HG03378 (cell line): ENCODE data around the gene ALS2CL.
"Not testable (repeated sequence)": the region's sequence is repeated elsewhere in the genome, so short reads cannot be mapped to it uniquely, and the experiment has no call there.

Experiments
- ATAC-seq: cut with Tn5 transposase; IDR thresholded peaks from one replicate; pipeline ENCODE4 v1.9.1; 2021; ENCODE audit warnings: mild to moderate bottlenecking, moderate library complexity; ENCODE audit not compliant: unreplicated experiment

Gene ALS2CL, protein sequence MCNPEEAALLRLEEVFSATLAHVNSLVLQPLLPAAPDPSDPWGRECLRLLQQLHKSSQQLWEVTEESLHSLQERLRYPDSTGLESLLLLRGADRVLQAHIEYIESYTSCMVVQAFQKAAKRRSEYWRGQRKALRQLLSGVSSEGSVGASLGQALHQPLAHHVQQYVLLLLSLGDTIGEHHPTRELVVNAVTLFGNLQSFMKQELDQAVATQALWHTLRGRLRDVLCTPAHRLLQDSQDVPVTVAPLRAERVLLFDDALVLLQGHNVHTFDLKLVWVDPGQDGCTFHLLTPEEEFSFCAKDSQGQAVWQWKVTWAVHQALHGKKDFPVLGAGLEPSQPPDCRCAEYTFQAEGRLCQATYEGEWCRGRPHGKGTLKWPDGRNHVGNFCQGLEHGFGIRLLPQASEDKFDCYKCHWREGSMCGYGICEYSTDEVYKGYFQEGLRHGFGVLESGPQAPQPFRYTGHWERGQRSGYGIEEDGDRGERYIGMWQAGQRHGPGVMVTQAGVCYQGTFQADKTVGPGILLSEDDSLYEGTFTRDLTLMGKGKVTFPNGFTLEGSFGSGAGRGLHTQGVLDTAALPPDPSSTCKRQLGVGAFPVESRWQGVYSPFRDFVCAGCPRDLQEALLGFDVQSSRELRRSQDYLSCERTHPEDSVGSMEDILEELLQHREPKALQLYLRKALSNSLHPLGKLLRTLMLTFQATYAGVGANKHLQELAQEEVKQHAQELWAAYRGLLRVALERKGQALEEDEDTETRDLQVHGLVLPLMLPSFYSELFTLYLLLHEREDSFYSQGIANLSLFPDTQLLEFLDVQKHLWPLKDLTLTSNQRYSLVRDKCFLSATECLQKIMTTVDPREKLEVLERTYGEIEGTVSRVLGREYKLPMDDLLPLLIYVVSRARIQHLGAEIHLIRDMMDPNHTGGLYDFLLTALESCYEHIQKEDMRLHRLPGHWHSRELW

DNA sequence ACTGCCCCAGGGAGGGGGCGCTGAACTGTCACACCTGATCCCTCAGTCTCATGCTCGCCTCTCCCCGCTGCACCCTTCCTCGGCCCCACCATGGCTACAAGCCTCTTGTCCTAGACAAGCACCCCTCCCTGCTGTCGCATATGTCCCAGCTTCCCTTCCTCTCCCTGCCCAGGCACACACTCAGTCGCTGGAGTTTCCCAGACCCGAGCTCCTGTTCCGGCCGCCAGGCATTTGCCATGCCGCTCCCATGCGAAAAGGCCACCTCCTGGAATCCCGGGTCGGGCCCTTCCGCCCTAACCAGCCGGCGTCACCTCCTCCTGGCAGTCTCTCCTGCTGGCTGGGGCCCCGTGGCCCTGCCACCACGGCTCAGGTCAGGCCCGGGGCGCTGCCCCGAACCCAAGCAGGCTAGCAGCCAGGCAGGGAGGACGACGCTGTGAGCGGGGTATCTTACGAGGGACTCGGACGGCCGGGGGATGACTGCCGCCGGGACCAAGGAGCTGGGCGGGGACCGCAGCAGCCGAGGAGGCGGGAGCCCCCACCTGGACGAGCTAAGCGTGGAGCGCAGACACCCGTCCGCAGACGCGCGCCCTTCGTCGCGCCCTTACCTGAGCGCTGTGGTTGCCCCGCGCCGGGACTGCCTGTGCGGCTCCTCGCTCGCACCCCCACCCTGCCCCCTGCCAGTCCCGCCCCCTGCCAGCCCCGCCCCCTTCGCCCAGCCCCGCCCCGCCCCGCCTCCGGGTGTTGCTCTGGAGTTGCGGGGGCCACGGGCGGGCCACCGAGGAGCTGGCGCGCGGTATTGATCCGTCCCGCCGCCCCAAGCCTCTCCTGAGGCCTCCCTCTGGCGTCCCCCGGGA, at the start of gene ALS2CL:
Gene ALS2CL, minus strand, starts transcription at position 642 of the 854 bp plus-strand sequence. CDS start 4,239 bp downstream, outside the sequence.
- no peak for ATAC-seq

DNA sequence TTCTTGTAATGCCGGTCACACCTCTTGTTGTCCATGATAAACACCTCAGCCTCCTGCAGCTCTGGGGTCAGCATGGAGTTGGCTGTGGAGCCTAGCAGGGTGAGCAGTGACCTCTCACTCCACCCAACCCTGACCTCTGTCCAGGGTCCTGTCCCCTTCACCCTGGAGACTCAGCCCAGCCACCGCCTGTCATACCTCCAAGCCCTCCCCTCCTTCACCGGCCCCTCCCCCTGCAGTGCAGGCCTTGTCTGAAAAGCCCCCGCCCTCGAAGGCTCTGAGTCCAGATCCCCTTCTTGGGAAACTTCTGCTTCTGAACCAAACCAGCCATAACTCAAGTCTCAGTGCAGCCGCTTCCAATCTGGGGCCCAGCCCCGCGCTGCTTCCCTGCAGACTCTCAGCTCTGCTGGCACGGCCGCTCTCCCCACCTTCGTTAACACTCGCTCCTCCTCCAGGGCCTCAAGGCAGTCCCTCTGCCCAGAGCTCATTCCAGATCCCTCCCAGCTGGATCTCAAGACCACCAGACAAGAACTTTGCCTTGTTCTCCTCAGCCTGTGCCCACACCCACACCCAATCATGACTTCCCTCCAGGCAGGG, 49.6 kb upstream of the ALS2CL start:
- no peak for ATAC-seq

DNA sequence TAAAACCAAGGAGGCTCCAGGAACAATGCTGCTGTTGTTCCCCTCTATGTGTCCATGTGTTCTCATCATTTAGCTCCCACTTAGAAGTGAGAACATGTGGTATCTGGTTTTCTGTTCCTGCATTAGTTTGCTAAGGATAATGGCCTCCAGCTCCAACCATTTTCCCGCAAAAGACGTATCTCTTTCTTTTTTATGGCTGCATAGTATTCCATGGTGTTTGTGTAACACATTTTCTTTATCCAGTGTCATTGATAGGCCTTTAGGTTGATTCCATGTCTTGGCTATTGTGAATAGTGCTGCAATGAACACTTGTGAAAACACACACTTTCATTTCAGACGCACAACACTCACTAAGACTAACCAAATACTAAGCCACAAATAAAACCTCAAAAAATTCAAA, 46.1 kb upstream of the ALS2CL start:
- ATAC-seq: not testable (repeated sequence)

DNA sequence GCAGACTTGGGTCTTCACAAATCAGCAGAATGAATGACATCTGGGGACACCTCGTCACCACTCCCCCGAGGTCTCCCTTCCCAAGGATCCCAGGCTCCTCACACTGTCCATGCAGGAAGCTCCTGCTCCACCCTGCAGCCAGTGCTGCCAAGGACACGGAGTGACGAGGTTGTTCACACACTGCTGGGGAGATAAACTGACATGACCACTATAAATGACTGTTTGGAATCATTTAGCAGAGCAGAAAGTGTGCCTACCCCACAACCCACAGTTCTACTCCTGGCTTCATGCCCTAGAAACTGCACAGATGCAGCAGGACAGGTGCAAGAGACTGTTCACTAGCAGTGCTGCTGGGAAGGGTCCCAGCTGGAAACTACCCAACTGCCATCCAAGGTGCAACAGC, 43.9 kb upstream of the ALS2CL start:
- no peak for ATAC-seq

DNA sequence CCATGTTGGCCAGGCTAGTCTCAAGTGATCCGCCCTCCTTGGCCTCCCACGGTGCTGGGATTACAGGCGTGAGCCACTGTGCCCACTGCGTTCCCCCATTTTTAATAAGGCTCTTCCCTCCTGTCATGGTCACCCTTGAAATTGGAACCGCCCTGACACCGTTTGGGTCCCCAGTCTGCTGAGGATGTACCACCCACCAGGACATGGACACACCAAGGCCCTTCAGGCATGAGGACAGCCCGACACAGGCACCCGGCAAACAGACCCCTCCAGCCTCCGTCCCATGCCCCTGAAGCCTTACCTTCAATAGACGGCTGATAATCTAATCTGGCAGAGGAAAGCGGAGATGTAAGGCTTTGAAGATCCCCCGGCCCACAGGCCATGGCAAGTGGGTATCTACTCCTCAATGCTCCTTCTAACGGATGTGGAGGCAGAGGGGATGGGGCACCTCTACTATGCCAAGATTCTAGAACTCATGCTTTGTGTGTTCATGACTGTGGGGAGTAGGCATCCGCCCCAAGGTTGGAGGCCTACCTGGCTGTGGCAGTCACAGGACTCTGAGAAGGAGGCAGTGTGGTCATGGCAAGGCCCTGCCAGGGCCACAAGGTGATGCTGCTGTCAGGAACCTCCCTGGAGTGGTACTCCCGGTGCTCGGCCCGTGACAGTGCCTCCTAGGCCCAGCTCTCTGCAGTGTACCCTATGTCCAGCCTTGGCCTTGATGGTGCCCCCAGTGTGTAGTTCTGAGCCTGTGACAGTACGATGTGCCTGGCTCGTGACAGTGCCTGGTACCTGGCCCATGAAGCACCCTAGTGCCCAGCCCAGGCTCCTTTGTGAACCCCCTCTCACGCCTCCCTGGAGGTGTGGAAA, 42.8 kb upstream of the ALS2CL start:
- ATAC-seq: no peak

DNA sequence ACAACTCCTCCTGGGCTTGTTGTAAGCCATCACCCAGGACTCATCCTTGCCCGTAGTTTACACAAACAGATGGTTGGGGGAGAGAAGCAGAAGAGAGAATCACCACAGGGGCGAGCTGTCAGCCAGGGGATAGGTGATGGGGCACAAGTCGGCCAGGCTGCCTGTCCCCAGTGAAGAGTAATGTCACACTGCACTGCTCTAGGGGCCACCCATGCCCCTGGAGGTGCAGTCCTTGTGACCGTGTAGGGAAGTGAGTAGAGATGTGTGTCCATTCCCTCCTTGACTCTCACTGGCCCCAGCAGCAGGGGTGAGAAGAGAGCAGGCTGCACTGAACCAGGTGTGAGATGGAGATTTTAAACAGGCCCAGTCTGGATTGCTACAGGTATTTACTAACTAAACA, 41.3 kb upstream of the ALS2CL start:
- no peak for ATAC-seq

DNA sequence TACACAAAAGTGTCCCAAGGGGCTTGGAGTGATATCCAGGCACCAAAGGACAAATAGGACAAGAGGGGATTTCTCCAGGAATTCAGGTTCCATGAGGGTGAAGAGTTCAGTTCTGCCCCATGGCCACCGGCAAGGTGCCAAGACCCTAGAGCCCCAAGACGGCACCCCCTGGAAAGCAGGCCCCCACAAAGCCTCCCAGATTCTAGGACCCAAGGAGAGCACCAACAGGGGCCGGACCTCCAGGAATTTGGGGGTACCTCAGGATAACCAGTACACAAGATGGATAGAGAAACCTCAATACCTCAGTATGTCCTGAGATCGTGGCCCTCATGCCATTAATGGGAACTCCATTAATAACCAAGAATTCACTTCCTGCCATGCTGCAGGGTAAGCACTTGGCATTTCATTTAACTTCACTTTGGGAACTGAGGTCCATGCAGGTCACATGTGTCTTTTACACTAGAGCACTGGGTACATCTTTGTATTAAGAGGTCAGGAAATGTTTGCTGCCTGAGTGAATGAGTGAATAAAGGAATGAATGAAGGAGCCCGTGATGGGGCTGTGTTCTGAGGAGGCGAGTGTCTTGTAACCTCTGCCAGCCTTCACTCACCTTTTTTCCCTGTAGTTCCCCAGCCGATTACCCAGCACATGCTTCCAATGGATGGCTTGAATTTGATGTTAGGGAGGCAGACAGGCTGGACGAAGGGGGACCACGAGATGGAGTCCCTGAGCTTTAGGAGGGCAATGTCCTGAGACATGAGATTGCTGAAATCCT, 39.7 kb upstream of the ALS2CL start:
- no peak for ATAC-seq

DNA sequence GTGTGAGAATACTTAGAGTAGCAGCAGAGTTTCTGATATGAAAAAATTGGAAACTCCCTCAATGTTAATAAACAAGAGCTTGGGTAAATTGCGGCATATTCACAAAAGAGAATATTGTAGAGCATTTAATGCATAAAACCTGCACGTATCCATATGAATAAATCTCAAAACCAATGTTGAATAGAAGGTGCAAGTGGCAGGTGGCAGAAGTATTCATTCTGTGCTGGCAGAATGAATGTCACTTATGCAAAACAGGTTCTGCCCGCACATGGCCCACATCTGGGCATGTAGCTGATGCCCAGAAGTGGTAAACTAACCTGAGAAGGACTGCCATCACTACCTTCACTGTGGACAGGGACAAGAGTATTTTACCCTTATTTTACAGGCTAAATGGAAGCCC, 38.3 kb upstream of the ALS2CL start:
- no peak for ATAC-seq

DNA sequence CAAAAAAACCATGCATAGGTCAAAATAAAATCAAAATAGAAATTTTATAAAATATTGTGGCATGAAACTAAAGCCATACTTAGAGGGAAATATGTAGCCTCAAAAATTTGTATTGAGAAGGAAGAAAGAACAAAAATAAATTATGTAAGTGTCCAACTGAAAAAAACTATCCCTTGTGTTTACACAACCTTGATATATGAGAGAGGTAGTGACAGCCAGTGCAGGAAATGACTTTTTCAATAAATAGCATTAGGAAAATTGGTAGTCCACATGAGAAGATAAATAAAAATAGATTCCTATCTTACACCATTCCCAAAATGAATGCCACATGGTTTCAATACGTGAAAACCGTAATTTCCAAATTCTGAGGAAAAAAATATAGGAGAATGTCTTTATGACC, 37.3 kb upstream of the ALS2CL start:
- ATAC-seq: no peak

DNA sequence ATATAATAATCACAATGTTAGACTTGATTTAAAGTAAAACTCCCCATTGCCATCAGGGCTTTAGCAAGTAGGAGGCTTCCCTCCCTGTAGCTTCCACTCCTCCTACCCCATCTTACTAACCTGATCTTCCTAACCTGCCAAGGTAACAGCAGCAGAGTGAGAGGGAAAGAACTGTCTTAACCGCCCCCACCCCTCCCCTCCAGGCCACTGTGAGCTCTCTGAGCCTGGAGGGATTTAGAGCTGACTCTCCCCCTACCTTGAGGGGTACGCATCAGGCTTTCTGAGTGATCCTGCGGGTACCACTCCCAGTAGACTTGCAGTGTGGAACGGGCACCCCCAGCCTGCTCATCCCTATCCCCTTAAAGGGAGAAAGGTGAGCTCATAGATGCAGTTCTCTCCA, 35.6 kb upstream of the ALS2CL start:
- ATAC-seq: no peak

DNA sequence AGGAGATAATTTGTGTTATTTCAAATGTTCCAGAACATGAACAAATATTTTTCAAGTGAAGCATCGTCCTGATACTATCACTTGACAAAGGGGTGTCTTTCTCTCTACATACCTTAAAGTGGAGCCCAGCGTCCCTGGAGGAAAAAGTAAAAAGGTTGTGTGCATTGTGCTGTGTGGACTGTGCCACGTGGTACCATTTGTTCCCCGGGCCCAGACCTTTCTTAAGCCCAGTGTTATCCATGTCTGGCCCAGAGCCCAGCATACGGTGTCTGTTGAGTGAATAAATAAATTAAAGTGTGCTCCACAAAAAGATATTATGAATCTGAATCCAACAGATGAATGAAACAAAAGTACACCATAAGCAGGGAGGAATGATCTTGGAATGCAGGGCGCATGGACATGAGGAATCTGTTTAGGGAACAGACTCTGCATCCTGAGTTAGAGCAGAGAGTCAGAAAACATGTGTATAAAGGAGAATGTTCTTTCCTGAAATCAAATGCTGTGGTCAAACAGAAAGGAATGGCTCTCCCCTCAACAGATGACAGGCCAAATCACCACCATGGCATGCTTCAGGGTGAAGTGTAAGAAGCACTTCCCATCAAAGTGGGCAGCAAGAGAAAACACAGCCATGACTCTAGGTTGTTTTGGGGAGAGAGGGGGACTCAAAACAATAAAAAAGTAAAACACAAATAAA, 32.3 kb upstream of the ALS2CL start:
- ATAC-seq: no peak

DNA sequence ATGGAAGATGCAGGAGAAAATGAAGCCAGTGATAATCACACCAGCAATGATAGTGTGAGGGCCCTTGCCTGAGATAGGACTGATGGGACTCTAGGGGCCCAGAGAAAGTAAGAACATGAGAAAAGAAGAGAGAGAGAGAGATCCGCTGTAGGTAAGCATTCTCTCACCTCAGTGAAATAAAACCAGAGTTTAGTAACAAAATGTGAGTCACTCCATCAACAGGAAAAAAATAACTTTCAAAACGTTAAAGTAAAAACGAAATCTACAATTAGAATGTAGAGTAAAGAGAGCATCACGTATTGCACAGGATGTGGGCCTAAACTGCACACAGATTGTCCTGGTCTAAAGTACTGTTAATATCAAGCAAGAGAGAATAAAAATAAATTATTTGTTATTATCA, 30.9 kb upstream of the ALS2CL start:
- ATAC-seq: no peak

DNA sequence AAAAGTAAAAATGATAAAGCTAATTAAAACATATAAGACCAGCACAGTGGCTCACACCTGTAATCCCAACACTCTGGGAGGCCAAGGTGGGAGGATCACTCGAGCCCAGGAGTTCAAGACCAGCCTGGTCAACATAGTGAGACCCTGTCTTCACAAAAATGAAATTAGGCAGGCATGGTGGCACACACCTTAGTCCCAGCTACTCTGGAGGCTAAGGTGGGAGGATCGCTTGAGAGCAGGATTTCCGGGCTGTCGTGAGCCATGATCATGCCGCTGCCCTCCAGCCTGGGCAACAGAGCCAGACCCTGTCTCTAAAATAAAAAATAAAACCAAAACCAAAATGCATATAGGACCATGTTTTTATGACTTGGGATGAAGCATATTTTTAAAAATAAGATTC, 29.0 kb upstream of the ALS2CL start:
- no peak for ATAC-seq

DNA sequence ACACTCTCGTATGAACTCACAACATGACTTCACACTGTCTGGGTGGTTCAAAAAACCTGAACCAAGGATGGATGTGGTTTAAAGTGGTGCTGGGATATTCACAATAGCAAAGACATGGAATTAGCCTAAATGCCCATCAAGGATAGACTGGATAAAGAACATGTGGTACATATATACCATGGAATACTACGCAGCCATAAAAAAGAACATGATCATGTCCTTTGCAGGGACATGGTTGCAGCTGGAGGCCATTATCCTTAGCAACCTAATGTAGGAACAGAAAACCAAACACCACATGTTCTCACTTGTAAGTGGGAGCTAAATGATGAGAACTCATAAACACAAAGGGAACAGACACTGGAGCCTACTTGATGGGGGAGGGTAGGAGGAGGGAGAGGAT, 27.5 kb upstream of the ALS2CL start:
- no peak for ATAC-seq

DNA sequence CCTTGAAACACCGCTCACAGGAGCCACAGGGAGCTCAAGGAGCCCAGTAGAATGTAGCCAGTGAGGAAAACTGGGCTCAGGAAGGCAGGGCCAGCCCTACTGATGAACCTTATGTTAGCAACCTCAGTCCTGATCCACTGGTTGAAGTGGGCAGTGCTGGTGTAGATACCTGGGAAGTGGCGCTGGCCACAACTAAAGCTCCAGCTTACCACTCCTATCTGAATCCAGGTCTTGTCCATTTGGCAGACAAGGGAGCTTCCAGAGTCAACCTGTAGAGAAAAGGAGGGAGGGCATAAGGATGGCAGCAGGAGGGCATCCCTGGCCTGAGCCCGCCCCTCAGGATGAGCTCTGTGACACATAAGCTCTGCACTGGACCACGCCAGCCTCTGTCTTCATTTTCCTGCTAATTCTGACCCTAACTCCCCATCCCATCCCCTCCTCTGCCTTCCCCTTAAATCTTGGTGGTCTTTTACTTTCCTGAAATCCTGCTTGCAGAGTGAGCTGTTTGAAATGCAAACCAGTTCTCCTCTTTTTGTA, 26.3 kb upstream of the ALS2CL start:
- ATAC-seq: no peak

DNA sequence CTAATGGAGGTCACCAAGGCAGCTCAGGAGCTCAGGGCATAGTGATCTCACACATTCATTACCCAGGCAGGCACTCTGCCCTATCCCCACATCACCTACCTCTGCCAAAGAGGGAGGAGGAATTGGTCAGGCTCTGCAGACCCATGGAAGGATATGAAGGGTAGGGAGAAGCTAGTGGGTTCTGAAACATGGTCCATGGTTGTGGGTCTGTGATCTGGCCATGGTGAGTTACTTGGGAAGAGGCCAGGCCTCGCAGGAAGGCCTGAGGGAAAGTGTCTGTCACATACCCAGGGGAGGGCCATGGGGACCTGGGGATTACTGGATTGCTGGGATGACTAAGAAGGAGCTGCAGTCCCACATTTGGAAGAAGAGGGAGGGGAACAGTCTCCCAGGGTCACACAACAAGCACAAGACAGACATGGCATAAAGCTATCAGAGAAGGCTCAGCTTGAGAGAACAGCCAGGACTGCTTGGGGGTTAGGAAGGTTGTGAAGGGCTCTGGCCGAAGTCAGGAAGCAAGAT, 25.6 kb upstream of the ALS2CL start:
- ATAC-seq: no peak

DNA sequence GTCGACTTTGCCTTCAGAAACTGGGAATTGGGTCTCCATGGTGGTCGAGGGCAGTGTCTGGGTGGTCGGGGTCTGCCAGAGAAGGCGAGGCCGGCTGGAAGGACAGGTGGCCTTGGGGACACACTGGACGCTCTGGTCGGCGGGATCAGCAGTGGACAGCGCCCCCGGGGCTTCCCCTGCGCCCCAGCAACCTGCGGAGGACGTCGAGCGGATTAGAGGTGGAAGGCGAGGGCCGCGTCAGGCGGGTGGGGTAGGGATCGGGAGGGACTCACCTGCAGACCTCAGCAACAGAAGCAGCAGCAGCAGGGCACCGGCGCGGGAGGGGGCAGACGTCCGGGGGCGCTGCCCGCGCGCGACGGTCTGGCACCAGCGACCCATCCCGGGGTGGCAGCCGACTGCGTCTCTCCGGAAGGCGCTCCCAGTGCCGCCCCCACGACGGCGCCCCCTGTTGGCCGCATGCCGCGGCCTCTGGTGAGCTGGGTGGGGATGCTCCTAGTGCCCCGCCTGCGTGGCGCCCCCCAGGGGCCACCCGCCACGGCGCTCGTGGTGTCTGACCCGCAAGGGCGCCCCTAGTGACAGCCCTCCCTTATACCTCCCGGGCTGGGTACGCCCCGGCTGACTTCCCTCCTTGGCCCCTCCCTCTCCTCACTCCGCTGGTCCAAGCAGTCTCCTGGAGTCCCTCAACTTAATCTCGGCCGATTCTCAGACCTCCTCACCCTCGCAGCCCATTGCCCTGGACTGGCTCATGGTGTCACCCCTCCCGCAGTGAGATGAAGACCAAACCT, 24.2 kb upstream of the ALS2CL start, which contains the start of gene PRSS50:
Gene PRSS50, minus strand, starts transcription at position 423 of the 785 bp plus-strand sequence. Its CDS starts 45 bp downstream, at position 378.
- no peak for ATAC-seq
